C4-2B (cell line): ENCODE results near the gene RRAD.

Experiments used
- ZFX ChIP-seq: fragments of 450-650 bp; IDR thresholded peaks from 2 replicates; pipeline ENCODE4 v1.6.1; 2017
- TF ChIP-seq, protein P1 (sequence below): fragments of 450-650 bp; conservative IDR thresholded peaks from 2 replicates; pipeline ENCODE4 v1.5.1; 2017; ENCODE audit warnings: mild to moderate bottlenecking

DNA sequence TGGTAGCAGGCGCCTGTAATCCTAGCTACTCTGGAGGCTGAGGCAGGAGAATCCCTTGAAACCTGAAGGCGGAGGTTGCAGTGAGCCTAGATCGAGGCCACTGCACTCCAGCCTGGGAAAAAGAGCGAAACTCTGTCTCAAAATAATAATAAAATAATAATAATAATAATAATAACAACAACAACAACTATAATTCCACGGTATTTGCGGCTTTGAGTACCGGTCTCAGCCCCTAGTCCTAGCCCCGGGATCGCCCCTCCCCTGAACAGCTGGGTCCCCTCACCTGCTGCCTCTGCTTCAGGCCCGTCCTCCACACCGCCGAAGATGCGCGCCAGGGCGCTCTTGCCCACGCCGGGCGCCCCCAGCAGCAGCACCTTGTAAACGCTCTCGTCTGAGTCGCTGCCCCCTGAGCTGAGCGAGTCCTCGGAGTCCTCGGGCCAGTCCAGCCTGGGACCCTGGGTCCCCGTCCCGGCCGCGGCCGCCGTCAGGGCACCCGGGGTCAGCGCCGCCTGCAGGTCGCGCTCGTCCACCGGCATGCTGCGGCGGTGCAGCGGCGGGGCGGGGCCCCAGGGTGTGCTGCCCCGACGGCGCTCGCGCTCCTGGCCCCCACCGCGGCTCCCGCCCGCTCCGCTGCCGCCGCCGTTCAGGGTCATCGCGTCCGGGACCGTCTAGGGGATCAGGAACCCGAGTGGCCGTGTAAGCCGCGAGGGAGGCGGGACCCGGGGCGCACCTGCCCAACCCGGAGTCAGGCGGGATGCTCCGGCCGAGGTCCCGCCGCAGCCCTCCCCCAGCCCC lies 611 bp downstream of the RRAD start:
- no peak for TF ChIP-seq ZFX
- TF ChIP-seq, protein P1, sequence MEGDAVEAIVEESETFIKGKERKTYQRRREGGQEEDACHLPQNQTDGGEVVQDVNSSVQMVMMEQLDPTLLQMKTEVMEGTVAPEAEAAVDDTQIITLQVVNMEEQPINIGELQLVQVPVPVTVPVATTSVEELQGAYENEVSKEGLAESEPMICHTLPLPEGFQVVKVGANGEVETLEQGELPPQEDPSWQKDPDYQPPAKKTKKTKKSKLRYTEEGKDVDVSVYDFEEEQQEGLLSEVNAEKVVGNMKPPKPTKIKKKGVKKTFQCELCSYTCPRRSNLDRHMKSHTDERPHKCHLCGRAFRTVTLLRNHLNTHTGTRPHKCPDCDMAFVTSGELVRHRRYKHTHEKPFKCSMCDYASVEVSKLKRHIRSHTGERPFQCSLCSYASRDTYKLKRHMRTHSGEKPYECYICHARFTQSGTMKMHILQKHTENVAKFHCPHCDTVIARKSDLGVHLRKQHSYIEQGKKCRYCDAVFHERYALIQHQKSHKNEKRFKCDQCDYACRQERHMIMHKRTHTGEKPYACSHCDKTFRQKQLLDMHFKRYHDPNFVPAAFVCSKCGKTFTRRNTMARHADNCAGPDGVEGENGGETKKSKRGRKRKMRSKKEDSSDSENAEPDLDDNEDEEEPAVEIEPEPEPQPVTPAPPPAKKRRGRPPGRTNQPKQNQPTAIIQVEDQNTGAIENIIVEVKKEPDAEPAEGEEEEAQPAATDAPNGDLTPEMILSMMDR, result no peak; the same call in 1 of the 2 replicates
